Measurements from ENCODE around the gene LPCAT3.

LPCAT3 gene

DNA sequence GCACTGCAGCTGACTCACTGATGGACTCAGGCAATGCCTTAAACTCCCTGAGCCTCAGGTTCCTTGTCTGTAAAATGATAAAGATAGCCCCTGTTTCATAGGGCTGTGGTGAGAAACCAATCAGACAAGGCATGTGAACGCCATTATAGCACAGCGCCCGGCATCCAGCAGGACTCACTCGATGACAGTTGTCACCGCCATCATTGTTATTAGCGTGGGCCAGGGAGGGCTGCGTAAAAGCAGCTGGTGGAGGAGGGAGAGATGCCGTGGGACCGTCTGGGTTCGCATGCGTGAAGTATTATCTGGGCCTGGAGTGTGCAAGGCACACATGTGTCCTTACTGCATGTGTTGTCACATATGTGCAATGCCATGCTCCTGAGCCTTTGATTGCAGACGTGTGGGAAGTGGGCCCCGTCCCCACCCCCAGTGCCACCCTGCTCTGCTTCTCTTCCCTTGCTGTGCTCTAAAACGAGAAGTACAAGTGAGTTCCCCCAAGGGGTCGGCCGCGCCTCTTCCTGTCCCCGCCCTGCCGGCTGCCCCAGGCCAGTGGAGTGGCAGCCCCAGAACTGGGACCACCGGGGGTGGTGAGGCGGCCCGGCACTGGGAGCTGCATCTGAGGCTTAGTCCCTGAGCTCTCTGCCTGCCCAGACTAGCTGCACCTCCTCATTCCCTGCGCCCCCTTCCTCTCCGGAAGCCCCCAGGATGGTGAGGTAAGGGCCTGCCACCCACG is 67.3 kb downstream of the LPCAT3 start, which contains the start of gene PTPN6:
TSS of gene PTPN6 (plus strand) at position 546 of the 730 bp plus-strand sequence. CDS start at position 703, 157 bp downstream.
- peak; percentile 76 for DNase-seq

- peak; percentile 45 for DNase-seq
These were observed 67.9 kb downstream of the LPCAT3 start for GRCh38 chr12:6950401-6950801.

DNA sequence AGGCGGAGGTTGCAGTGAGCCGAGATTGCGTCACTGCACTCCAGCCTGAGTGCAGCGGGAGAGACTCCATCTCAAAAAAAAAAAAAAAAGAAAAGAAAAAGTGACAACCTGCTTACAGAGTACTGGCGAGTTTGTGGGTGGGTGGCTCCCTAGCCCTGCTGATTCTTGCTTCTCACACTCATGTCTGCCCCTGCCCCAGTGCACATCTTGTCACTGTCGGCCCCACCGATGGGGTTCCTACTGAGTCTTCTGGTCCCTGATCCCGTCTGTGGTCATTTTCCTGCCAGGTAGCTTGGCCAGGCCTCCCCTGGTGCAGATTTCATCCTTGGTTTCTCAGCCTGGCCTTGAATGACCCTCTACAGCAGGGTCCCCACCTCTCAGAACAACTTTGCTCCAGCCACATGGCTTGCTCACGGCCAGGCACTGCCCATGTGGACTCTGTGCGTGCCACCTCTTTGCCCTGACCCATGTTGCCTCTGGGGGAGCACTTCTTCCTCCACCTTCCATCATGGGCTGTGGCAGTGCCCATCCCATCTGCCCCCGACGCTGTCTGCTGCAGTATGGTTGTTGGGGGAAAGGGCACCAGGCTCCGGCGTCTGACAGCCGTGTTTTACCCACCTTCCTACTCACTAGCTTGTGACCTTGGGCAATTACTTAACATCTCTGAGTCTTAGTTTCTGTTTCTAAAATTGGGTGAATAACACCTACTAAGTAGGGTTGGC is 69.2 kb downstream of the LPCAT3 start:
- DNase-seq: peak; percentile 54

DNA sequence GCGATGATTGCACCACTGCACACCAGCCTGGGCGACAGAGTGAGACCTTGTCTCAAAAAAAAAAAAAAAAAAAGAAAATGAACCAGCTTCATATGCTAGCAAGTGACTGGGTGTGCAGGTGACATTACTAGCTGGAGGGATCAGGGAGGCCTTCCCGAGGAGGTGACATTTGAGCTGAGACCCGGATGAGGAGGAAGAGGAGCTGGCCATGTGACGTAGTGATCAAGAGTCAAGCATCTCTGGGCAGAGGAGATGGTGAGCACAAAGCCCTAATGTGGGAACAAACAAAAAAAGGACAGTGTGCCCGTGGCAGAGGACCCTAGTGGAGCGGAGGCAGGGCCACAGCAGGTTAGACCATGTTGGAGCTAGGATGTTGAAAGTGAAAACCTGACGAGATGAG is 70.7 kb downstream of the LPCAT3 start:
- no peak for DNase-seq

DNA sequence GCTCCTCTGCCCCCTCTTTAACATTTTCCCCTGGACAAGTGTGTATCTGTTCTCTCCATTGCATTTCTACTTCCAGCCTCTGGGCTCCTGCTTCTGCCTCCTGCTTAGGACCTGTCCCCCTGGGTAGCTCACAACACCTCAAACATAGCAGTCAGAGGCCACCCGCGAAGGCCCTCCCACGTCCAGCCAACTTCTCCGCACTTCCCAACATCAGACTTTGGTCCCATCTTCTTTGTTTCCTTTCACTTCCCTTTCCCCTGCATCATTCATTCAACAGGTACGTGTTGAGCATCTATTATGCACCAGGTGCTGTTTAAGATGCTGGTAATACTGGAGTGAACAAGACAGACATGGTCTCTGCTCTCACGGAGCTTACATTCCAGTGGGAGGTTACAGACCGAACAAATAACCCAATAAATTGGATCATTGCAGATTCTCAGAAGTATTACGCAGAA is 71.3 kb downstream of the LPCAT3 start:
- no peak for DNase-seq

- DNase-seq: peak; percentile 72
These were observed 72.0 kb downstream of the LPCAT3 start for GRCh38 chr12:6946033-6946919.

GRCh38 chr12:6945613-6946012 is 72.7 kb downstream of the LPCAT3 start:
- DNase-seq: no peak

- DNase-seq: peak; percentile 90
These were observed 73.7 kb downstream of the LPCAT3 start for GRCh38 chr12:6944381-6945186.

GRCh38 chr12:6943722-6944380 is 74.4 kb downstream of the LPCAT3 start, which contains the start of the genes C12orf57 and RNU7-1:
Gene C12orf57 (plus strand): TSS chr12:6944022. CDS start chr12:6944122, 100 bp downstream.
Gene RNU7-1 (plus strand): TSS chr12:6943816.
- peak; percentile 64 for DNase-seq

- peak; percentile 82 for DNase-seq
These were observed 74.9 kb downstream of the LPCAT3 start for GRCh38 chr12:6943389-6943721.

DNA sequence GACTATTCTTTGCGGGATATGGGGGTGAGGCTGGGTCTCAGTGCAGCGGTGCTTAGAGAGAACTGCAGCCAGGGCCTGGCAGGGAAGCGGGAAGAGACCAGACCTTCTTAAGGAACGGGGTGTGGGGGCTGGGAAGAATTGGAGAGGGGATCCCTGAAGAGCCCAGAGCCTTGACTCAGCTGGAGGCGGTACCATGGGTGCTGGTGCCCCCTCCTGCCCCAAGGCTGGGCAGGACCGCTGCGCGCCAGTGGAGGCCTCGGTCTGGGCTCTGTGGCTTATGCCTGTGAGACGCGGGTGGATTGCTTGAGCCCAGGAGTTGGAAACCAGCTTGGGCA is 76.0 kb downstream of the LPCAT3 start:
- DNase-seq: no peak

DNA sequence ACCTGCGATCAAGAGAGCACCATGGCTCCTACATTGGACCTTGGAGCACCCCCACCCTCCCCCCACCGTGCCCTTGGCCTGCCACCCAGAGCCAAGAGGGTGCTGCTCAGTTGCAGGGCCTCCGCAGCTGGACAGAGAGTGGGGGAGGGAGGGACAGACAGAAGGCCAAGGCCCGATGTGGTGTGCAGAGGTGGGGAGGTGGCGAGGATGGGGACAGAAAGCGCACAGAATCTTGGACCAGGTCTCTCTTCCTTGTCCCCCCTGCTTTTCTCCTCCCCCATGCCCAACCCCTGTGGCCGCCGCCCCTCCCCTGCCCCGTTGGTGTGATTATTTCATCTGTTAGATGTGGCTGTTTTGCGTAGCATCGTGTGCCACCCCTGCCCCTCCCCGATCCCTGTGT is 76.5 kb downstream of the LPCAT3 start:
- no peak for DNase-seq

DNA sequence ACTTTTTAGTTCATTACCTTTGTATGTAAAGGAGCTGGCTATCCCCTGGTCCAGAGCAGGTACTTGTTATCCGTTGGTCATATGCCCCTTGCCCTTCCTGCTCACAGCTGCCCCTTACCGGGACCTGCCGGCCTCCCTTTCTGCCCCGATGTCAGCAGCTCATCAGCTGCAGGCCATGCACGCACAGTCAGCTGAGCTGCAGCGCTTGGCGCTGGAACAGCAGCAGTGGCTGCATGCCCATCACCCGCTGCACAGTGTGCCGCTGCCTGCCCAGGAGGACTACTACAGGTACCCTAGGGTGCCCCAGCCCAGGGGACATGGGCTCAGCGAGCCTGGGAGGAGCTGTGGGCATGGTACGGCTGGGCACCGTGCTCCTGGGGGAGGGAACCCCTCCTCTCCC is 77.0 kb downstream of the LPCAT3 start:
- no peak for DNase-seq

- DNase-seq: no peak
These were observed 79.1 kb downstream of the LPCAT3 start for GRCh38 chr12:6939191-6939540.

DNA sequence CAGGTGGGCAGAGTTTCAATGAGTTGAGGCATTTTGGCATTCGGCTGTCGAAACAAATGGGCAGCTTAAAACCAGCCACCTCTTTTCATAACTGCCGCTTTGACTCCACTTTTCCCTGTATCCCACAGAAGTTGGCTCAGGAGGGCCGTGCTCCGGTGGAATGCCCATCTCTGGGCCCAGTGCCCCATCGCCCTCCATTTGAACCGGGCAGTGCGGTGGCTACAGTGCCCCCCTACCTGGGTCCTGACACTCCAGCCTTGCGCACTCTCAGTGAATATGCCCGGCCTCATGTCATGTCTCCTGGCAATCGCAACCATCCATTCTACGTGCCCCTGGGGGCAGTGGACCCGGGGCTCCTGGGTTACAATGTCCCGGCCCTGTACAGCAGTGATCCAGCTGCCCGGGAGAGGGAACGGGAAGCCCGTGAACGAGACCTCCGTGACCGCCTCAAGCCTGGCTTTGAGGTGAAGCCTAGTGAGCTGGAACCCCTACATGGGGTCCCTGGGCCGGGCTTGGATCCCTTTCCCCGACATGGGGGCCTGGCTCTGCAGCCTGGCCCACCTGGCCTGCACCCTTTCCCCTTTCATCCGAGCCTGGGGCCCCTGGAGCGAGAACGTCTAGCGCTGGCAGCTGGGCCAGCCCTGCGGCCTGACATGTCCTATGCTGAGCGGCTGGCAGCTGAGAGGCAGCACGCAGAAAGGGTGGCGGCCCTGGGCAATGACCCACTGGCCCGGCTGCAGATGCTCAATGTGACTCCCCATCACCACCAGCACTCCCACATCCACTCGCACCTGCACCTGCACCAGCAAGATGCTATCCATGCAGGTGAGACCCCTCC is 79.7 kb downstream of the LPCAT3 start:
- no peak for DNase-seq

- DNase-seq: peak; percentile 94
These were observed 80.6 kb downstream of the LPCAT3 start for GRCh38 chr12:6937481-6938352.

GRCh38 chr12:6936636-6937480 is 81.4 kb downstream of the LPCAT3 start:
- DNase-seq: peak; percentile 61

GRCh38 chr12:6936194-6936635 is 82.1 kb downstream of the LPCAT3 start:
- no peak for DNase-seq
